ENCODE results near the gene AHSA1. TPM values are rescaled to one million over a fixed set of nuclear protein-coding genes. Genes with fewer than 3 reads are reported as not detected.

The AHSA1 gene
- total and polyA plus RNA-seq, 2 donors (not counting 1 experiment from before 2014, with no cell fraction given): 83.2 to 87.5 TPM

DNA sequence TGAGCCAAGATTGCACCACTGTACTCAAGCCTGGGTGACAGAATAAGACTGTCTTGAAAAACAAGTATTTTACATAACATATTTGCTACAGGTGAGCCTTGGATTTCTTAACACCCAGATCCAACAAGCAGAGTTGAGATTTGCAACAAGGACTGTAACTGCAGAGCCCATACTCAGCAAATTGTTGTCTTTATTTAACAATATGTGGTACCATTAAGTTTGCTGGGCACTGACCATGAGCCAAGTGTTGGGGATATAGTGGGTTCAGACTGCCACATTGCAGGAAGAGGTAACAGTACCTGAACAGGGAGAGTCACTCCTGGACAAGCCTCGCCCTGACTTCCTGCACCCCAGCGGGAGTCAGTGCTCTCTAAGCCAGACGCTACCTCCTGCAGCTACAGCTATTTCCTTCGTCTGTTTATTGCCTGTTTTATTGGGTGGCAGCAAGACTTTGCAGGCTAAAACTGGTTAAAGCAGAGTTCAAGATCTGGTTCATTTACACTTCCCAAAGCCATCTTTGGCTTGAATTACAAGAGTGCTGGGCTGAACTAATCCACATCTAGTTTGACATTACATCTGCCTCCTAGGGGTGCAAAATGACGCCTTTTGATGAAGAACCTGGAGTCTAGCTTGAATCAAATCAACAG, 12.5 kb downstream of the AHSA1 start:
- Mint-ChIP-seq H3K4me1 (no peaks in the 10 kb centered on the region), H3K27ac (no peak overlapping the region), H3K9me3 (ENCODE audit: insufficient read depth) (no peaks in the 10 kb centered on the region), H3K27me3 (no peaks in the 10 kb centered on the region), H3K4me3 (no peak overlapping the region)
- CTCF ChIA-PET: no interaction called here
- WGBS (ENCODE audit: insufficient coverage): 89% methylated on average over 4 of the region's 5 CpGs
- Histone ChIP-seq H3K4me1 (ENCODE audit: control insufficient read depth in 2 of 2, insufficient read depth in 2 of 2, low read length in 2 of 2) (no peaks in the 10 kb centered on the region), H3K27me3 (replicated peaks in 1 of 4; ENCODE audit: control extremely low read depth in 1 of 4, control insufficient read depth in 3 of 4, insufficient read depth in 4 of 4, low read length in 3 of 4) (no peaks in the 10 kb centered on the region), H3K4me2 (replicated peaks; ENCODE audit: low read depth, low read length, poor library complexity, severe bottlenecking) (no peak overlapping the region), H2AFZ (ENCODE audit: insufficient read depth, low read depth, low read length, poor library complexity, severe bottlenecking) (no peak overlapping the region), H3K4me3 (ENCODE audit: control extremely low read depth in 1 of 5, extremely low read depth in 1 of 5, insufficient read depth in 1 of 5, low read depth in 2 of 5, low read length in 4 of 5) (no peak overlapping the region), H3K36me3 (replicated peaks in 1 of 2; ENCODE audit: control extremely low read depth in 1 of 2, control insufficient read depth in 1 of 2, extremely low read depth in 1 of 2, insufficient read depth in 2 of 2, low read length in 1 of 2) (peaks cover 0 to 41% of the 10 kb centered on the region in 2 experiments), H3K9ac (ENCODE audit: low read length) (no peak overlapping the region), H3K79me2 (ENCODE audit: control insufficient read depth, insufficient read depth, low read length) (no peaks in the 10 kb centered on the region), H3K27ac (ENCODE audit: low read length in 2 of 2) (no peak overlapping the region), H4K20me1 (ENCODE audit: control insufficient read depth, insufficient read depth, low read length, poor library complexity, severe bottlenecking) (peaks cover 4% of the 10 kb centered on the region), H3K9me3 (ENCODE audit: control extremely low read depth in 1 of 3, control insufficient read depth in 2 of 3, insufficient read depth in 1 of 3, low read length in 2 of 3) (no peaks in the 10 kb centered on the region)
- no peak for ATAC-seq (ENCODE audit: low read depth)
- TF ChIP-seq, protein P1, sequence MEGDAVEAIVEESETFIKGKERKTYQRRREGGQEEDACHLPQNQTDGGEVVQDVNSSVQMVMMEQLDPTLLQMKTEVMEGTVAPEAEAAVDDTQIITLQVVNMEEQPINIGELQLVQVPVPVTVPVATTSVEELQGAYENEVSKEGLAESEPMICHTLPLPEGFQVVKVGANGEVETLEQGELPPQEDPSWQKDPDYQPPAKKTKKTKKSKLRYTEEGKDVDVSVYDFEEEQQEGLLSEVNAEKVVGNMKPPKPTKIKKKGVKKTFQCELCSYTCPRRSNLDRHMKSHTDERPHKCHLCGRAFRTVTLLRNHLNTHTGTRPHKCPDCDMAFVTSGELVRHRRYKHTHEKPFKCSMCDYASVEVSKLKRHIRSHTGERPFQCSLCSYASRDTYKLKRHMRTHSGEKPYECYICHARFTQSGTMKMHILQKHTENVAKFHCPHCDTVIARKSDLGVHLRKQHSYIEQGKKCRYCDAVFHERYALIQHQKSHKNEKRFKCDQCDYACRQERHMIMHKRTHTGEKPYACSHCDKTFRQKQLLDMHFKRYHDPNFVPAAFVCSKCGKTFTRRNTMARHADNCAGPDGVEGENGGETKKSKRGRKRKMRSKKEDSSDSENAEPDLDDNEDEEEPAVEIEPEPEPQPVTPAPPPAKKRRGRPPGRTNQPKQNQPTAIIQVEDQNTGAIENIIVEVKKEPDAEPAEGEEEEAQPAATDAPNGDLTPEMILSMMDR (IDR thresholded peaks at IDR 0.05): no peak
- no peak for TF ChIP-seq EZH2 (IDR thresholded peaks at IDR 0.05; ENCODE audit: borderline replicate concordance, insufficient read depth, low read depth, low read length, poor library complexity, severe bottlenecking)
- no peak for DNase-seq
- POLR2A ChIA-PET: no interaction called here
- intact Hi-C loops (cut with micrococcal nuclease): no loop called here

DNA sequence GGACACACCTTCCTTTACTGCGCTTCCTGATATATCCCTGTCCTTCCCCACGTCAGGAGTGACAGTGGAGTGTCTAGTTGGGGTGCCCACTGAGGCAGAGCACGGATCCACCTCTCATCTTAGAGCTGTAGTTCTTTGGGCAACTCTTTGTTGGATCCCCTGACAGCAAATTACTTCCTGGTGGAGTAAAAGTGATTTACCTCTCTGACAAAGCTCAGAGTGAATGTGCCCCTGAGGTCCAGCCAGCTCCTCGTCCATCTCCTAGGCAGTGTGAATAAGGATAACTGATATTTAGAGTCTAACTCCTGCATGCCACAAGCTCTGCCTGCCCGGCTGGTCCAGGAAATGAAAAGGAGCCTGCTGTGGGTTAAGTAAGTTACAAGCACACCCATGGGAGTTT, 16.0 kb downstream of the AHSA1 start:
- Histone ChIP-seq H3K9ac (ENCODE audit: low read length) (no peak overlapping the region), H3K4me1 (ENCODE audit: control insufficient read depth in 2 of 2, insufficient read depth in 2 of 2, low read length in 2 of 2) (peaks cover 3 to 6% of the 10 kb centered on the region in 2 donors), H3K4me3 (ENCODE audit: control extremely low read depth in 1 of 5, extremely low read depth in 1 of 5, insufficient read depth in 1 of 5, low read depth in 2 of 5, low read length in 4 of 5) (no peak overlapping the region), H2AFZ (ENCODE audit: insufficient read depth, low read depth, low read length, poor library complexity, severe bottlenecking) (no peak overlapping the region), H3K79me2 (ENCODE audit: control insufficient read depth, insufficient read depth, low read length) (no peaks in the 10 kb centered on the region), H3K9me3 (ENCODE audit: control extremely low read depth in 1 of 3, control insufficient read depth in 2 of 3, insufficient read depth in 1 of 3, low read length in 2 of 3) (no peaks in the 10 kb centered on the region), H3K27me3 (replicated peaks in 1 of 4; ENCODE audit: control extremely low read depth in 1 of 4, control insufficient read depth in 3 of 4, insufficient read depth in 4 of 4, low read length in 3 of 4) (no peaks in the 10 kb centered on the region), H3K36me3 (replicated peaks in 1 of 2; ENCODE audit: control extremely low read depth in 1 of 2, control insufficient read depth in 1 of 2, extremely low read depth in 1 of 2, insufficient read depth in 2 of 2, low read length in 1 of 2) (peaks cover 0 to 11% of the 10 kb centered on the region in 2 experiments), H3K27ac (ENCODE audit: low read length in 2 of 2) (no peak overlapping the region), H4K20me1 (ENCODE audit: control insufficient read depth, insufficient read depth, low read length, poor library complexity, severe bottlenecking) (no peaks in the 10 kb centered on the region), H3K4me2 (replicated peaks; ENCODE audit: low read depth, low read length, poor library complexity, severe bottlenecking) (no peak overlapping the region)
- Mint-ChIP-seq H3K27me3 (no peaks in the 10 kb centered on the region), H3K27ac (no peak overlapping the region), H3K9me3 (ENCODE audit: insufficient read depth) (no peaks in the 10 kb centered on the region), H3K4me1 (no peaks in the 10 kb centered on the region), H3K4me3 (no peak overlapping the region)
- DNase-seq (no peak), ATAC-seq (ENCODE audit: low read depth) (no peak)
- ChIA-PET POLR2A (no interaction called here), CTCF (no interaction called here)
- TF ChIP-seq, protein P1 (IDR thresholded peaks at IDR 0.05): no peak
- no peak for TF ChIP-seq EZH2 (IDR thresholded peaks at IDR 0.05; ENCODE audit: borderline replicate concordance, insufficient read depth, low read depth, low read length, poor library complexity, severe bottlenecking)
- intact Hi-C loops (cut with micrococcal nuclease): no loop called here
- WGBS (ENCODE audit: insufficient coverage): 80% methylated on average over 4 of the region's 5 CpGs

All from B cell (primary cell).